Measurements from ENCODE around the gene ELP5. TPM values are rescaled to one million over a fixed set of nuclear protein-coding genes. Genes with fewer than 3 reads are reported as not detected.

ELP5 gene
- total RNA-seq, 1 donor from 2014 or later, result 47.9 TPM

DNA sequence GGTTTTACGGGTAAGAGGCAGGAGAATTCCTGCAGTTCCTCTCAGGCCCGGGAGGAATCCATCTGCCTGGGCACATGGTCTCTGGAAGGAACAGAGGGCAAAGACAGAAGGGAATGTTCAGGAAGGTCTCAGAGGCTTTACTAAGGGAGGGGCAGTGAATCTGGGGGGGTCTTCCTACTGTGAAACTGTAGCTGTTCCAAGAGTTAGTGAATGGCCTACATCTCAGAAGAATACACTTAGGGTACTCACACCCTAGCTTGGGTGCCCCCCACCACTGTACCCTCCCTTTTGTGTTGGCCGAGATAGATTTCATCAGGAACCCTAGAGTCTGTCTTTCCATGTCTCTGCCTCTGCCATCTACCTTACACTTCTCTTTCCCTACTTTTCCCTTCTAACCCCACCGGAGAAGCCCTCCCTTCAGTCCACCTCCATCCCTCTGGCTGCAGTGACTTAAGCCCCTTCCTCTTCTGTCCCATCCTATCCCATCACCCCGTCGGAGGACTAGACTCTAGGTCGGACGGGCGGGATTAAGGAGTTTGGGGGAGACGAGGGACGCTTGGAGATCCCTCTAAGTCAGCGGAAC is 32.7 kb upstream of the ELP5 start:
- no peak for DNase-seq (ENCODE audit: low spot score)

- DNase-seq (ENCODE audit: low spot score), result peak; percentile 90
These were observed 32.0 kb upstream of the ELP5 start, which contains the start of the genes ACADVL and DLG4 for GRCh38 chr17:7219812-7220592. Gene ACADVL (plus strand): TSS chr17:7219938. CDS start chr17:7219985, 47 bp downstream. Gene DLG4 (minus strand): TSS chr17:7219836.

- peak; percentile 58 for DNase-seq (ENCODE audit: low spot score)
These were observed 31.3 kb upstream of the ELP5 start for GRCh38 chr17:7220593-7221277.

GRCh38 chr17:7221278-7222092 is 30.5 kb upstream of the ELP5 start:
- no peak for DNase-seq (ENCODE audit: low spot score)

- no peak for DNase-seq (ENCODE audit: low spot score)
These were observed 29.7 kb upstream of the ELP5 start for GRCh38 chr17:7222093-7222971.

GRCh38 chr17:7222972-7223292 is 29.1 kb upstream of the ELP5 start:
- DNase-seq (ENCODE audit: low spot score), result no peak

- no peak for DNase-seq (ENCODE audit: low spot score)
These were observed 28.6 kb upstream of the ELP5 start for GRCh38 chr17:7223375-7223774.

DNA sequence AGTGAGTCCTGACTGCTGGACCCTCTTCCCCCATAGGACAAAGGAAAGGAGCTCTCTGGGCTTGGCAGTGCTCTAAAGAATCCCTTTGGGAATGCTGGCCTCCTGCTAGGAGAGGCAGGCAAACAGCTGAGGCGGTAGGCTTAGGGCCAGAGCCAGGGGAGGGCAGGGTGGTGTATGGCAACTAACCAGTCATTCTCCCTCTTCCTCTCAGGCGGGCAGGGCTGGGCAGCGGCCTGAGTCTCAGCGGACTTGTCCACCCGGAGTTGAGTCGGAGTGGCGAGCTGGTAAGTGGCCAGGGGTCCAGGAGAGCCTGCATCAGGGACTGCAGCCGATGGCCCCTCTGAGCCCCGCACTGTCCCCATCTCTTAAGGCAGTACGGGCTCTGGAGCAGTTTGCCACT is 27.9 kb upstream of the ELP5 start:
- DNase-seq (ENCODE audit: low spot score), result no peak

DNA sequence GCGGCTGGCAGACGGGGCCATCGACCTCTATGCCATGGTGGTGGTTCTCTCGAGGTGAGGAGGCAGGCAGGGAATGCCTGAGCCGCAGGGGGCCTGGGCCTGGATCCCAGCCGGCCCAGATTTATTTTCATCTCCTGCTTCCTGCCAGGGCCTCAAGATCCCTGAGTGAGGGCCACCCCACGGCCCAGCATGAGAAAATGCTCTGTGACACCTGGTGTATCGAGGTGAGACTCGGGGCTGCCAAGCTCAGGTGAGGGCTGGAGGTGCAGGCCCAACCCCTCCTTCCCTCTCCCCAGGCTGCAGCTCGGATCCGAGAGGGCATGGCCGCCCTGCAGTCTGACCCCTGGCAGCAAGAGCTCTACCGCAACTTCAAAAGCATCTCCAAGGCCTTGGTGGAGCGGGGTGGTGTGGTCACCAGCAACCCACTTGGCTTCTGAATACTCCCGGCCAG is 27.3 kb upstream of the ELP5 start:
- no peak for DNase-seq (ENCODE audit: low spot score)

DNA sequence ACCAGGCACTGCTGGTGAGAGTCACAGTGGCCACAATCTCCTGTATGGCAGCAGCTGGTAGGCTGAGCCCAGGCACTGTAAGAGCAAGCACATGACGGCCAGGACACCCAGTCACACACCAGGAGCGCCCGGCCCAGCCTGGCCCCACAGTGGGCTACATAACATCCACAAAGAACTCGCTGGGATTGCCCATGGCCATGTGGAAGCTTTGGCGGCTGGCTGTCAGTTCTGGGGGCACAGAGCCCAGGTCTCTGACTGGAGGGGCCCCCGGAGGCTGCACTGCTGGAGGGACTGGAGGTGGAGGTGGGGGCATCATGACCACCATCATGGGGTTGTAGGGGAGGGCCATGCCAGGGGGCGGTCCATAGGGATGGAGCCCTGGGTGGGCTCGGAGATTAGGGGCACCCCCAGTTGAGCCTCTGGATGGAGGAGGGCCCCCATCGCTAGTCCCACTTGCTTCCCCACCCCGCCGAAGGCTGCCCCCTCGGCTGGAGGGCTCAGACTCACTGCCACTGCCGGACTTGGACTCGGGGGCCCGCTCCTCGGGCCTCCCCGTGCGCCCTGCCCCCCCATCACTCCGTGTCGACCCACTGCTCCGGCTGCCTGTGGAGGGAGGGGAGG is 26.2 kb upstream of the ELP5 start:
- no peak for DNase-seq (ENCODE audit: low spot score)

- DNase-seq (ENCODE audit: low spot score), result no peak
These were observed 25.0 kb upstream of the ELP5 start for GRCh38 chr17:7226721-7227710.

- DNase-seq (ENCODE audit: low spot score), result no peak
These were observed 23.1 kb upstream of the ELP5 start for GRCh38 chr17:7228920-7229319.

DNA sequence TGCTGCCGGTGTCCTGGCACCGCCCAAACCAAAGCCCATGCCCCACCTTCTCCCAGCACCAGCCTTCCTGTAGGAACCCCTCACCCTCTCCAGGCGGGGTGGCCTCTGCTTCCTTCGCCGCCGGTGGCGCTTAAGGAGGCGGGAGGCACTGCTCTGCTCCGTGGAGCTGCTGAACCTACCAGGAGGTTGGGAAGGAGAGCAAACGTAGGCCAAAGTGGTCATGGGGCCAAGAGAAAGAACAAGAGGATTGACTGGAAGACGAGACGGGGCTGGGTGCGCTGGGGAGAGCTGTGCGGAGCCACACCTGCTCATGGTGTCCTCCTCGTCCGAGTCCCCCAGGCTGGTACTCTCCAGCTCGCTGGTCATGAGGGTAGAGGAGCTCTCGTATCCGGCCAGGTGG is 22.5 kb upstream of the ELP5 start:
- DNase-seq (ENCODE audit: low spot score), result no peak

GRCh38 chr17:7232114-7232513 is 19.9 kb upstream of the ELP5 start:
- no peak for DNase-seq (ENCODE audit: low spot score)

DNA sequence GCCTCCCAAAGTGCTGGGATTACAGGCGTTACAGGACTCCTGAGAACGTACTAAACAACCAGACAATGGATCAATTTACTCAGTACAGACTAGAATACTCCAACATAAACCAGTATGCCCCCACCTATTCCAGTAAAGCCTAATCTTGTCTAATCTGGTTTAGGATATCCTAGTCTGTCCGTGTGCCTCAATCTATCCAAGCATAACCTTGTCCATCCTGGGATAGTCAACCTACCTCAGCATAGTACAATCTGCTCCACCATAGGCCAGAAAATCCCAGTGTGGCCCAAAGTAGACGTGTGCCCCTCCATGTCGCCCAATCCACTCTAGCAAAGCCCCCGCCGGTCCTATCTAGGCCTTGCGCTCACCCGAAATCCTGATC is 18.3 kb upstream of the ELP5 start:
- no peak for DNase-seq (ENCODE audit: low spot score)

DNA sequence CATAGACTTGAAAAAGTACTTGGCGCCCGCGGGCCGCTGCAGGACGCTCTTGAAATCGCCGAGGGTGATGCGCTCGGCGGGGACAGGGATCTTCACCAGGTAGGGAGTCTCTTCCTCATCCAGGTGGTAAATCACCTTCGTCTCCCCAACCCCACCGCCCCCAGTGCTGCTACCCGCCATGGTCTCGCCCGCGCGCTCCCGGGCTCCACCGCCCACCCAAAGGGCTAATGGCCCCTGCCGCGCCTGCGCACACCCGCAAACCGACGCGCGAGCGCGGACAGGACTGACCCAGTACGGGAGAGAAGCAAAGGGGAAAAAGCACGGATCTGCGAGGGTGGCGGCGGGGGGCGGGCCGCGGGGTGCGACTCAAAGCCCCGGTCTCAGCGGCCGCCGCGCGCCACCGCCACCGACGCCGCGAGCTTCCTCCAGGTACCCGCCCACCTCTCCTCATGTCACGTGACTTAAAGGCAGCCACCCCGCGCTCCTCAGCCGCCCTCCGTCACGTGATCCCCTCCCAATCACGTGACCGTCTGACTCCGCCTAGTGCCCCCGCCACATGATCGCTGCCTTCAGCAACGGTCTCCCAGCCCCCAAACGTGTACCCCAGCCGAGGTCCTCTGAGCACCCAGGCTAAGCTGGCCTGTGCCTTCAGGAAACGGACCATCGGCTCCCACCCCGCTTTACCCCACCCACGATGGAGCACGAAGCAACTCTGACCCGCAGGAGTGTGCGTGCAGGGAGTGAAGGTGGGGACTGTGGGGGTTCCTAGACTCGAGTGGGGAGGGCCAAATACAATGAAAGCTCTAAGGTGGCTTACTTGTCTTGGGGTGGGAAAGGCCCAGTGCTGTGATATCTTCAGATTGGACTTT is 17.7 kb upstream of the ELP5 start, which contains the start of gene DVL2:
TSS of gene DVL2 (minus strand) at position 435 of the 869 bp plus-strand sequence. CDS start at position 180, 255 bp downstream.
- peak; percentile 97 for DNase-seq (ENCODE audit: low spot score)

DNA sequence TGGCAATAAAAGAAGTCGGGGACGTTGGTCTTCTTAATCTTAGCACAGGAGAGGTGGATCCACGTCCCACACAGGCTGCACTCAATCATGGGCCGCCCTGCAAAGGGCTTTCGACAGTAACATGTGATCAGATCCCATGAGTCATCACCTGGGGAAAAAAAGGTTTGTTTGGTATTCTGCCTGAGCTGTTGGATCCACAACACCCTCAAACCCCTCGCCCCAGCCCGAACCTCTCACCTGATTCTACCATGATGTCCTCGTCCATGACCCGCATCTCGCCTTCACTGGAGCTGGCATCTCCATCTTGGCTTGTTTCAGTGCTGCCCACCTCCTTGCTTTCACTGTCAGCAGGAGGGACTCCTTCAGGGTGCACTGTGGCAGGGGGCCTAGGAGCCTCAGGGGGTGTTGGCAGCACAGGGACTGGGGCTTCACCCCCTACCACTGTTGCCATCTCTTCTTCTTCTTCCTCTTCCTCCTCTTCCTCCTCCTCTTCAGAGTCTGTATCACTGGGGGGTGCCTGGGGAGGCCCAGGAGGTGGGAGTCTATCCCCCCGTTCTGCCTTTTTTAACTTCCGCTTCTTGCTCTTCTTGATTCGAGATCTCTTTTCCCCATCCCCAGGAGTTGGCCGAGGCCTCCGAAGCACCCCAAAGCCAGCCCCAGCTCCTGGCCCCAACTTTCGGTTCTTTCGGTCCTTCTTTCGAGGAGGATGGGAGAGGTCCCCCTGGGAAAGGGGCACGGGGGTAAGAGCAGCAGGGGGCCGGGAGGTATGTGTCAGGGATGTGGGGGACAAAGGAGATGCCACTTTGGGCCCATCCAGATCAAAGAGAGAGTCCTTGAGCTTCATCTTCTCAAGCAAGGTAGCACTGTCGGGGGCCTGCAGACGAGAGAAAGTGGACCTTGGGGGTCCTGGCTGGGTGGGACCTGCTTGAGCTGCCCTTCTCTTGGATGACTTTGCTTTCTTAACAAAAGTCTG is 16.0 kb upstream of the ELP5 start:
- no peak for DNase-seq (ENCODE audit: low spot score)
